SK-N-MC (cell line): ENCODE data around the gene APMAP.
"Not testable (repeated sequence)": the region's sequence is repeated elsewhere in the genome, so short reads cannot be mapped to it uniquely, and the experiment has no call there.

Experiments
- EZH2 ChIP-seq: fragments of 200-600 bp; sonication (generic); IDR thresholded peaks from one replicate; pipeline ENCODE4 v1.6.1; 2017; ENCODE audit warnings: antibody characterized with exemption
- POLR2AphosphoS5 ChIP-seq: IDR thresholded peaks from 2 replicates; pipeline ENCODE4 v1.6.1; 2012; ENCODE audit warnings: mild to moderate bottlenecking, low read depth, low read length, borderline replicate concordance

DNA sequence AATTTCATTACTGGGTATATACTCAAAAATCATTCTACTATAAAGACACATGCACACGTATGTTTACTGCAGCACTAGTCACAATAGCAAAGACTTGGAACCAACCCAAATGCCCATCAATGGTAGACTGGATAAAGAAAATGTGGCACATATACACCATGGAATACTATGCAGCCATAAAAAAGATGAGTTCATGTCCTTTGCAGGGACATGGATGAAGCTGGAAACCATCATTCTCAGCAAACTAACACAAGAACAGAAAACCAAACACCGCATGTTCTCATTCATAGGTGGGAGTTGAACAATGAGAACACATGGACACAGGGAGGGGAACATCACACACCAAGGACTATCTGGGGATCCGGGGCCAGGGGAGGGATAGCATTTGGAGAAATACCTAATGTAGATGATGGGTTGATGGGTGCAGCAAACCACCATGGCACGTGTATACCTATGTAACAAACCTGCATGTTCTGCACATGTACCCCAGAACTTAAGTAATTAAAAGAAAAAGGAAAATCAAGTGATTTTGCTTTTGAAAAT lies 44.1 kb downstream of the APMAP start:
- not testable (repeated sequence) for TF ChIP-seq EZH2, POLR2AphosphoS5
